Activated T-cell treated with anti-CD3 and anti-CD28 coated beads, Interleukin-2, amount 50 U/mL, for 72 hours (primary cell): ENCODE results near the gene C1RL. TPM values are rescaled to one million over a fixed set of nuclear protein-coding genes. Genes with fewer than 3 reads are reported as not detected.
A peak's percentile ranks its signal among the peaks of the same experiment; 100 is the strongest.

ENCODE experiments used
- ATAC-seq, 2 donors: fragments of 150-1000 bp; cut with Tn5 transposase; replicated peaks in 1 of 2; 2 replicates each; pipeline ENCODE4 v1.10.0; 2021; ENCODE audit warnings: moderate library complexity in 2 of 2, mild to moderate bottlenecking in 1 of 2
- DNase-seq, 2 donors: peaks; one replicate each; pipeline ENCODE4 v3.0.0; 2021 to 2022; ENCODE audit warnings: mixed read lengths in 1 of 2
- H3K27ac Mint-ChIP-seq: one replicate; pipeline ENCODE4 v1.8.0; 2022; ENCODE audit warnings: mild to moderate bottlenecking, moderate library complexity, mixed read lengths
- H3K27me3 Mint-ChIP-seq: one replicate; pipeline ENCODE4 v1.8.0; 2022; ENCODE audit warnings: low read depth, mixed read lengths
- H3K36me3 Mint-ChIP-seq, 2 donors: one replicate each; pipeline ENCODE4 v1.8.0; 2022; ENCODE audit warnings: mixed read lengths in 2 of 2, mild to moderate bottlenecking in 1 of 2; ENCODE audit not compliant: insufficient read depth in 2 of 2
- H3K4me1 Mint-ChIP-seq: one replicate; pipeline ENCODE4 v1.8.0; 2022; ENCODE audit warnings: low read depth, mixed read lengths
- H3K4me3 Mint-ChIP-seq, 2 donors: one replicate each; pipeline ENCODE4 v1.8.0; 2022; ENCODE audit warnings: mild to moderate bottlenecking in 2 of 2, mixed read lengths in 2 of 2, moderate library complexity in 2 of 2
- H3K9me3 Mint-ChIP-seq, 2 donors: one replicate each; pipeline ENCODE4 v1.8.0; 2022; ENCODE audit warnings: mixed read lengths in 2 of 2
- total RNA-seq, 2 donors: library from RNA; stranded (reverse); gene quantifications; one replicate each; pipeline ENCODE4 v1.2.3, GENCODE V29; 2022

C1RL gene
- total RNA-seq, 2 donors from 2014 or later, result 22.6 to 27.4 TPM

- Mint-ChIP-seq H3K27me3 (no peaks in the 10 kb centered on the region), H3K4me3 (peak overlapping the region; percentile 79 to 84), H3K9me3 (no peaks in the 10 kb centered on the region), H3K36me3 (no peaks in the 10 kb centered on the region), H3K27ac (no peak overlapping the region), H3K4me1 (peaks cover 7% of the 10 kb centered on the region)
- peak in 1 of 2 donors; percentile 6 for ATAC-seq
- DNase-seq, result no peak
These were observed 17.3 kb downstream of the C1RL start for GRCh38 chr12:7091660-7092228.

GRCh38 chr12:7091171-7091570 lies 17.8 kb downstream of the C1RL start:
- DNase-seq (no peak), ATAC-seq (no peak)
- no peaks in the 10 kb centered on the region for H3K36me3 Mint-ChIP-seq
- H3K9me3 Mint-ChIP-seq, result no peaks in the 10 kb centered on the region
- H3K4me3 Mint-ChIP-seq, result peak overlapping the region in 1 of 2 donors; percentile 7
- peaks cover 7% of the 10 kb centered on the region for H3K4me1 Mint-ChIP-seq
- H3K27ac Mint-ChIP-seq, result no peak overlapping the region
- no peaks in the 10 kb centered on the region for H3K27me3 Mint-ChIP-seq

- Mint-ChIP-seq H3K27me3 (no peaks in the 10 kb centered on the region), H3K27ac (no peak overlapping the region), H3K4me3 (no peak overlapping the region), H3K9me3 (no peaks in the 10 kb centered on the region), H3K36me3 (no peaks in the 10 kb centered on the region), H3K4me1 (peaks cover 7% of the 10 kb centered on the region)
- DNase-seq (no peak), ATAC-seq (no peak)
These were observed 18.6 kb downstream of the C1RL start for GRCh38 chr12:7090222-7090998.

GRCh38 chr12:7089196-7089871 lies 19.7 kb downstream of the C1RL start:
- H3K27me3 Mint-ChIP-seq, result no peaks in the 10 kb centered on the region
- no peaks in the 10 kb centered on the region for H3K36me3 Mint-ChIP-seq
- DNase-seq (no peak), ATAC-seq (no peak)
- no peak overlapping the region for H3K27ac Mint-ChIP-seq
- no peaks in the 10 kb centered on the region for H3K9me3 Mint-ChIP-seq
- H3K4me1 Mint-ChIP-seq, result peaks cover 7% of the 10 kb centered on the region
- H3K4me3 Mint-ChIP-seq, result no peak overlapping the region

- ATAC-seq (no peak), DNase-seq (no peak)
- peaks cover 4 to 5% of the 10 kb centered on the region in 2 donors for H3K36me3 Mint-ChIP-seq
- no peaks in the 10 kb centered on the region for H3K4me1 Mint-ChIP-seq
- peaks cover 5% of the 10 kb centered on the region in 2 donors for H3K9me3 Mint-ChIP-seq
- no peaks in the 10 kb centered on the region for H3K27me3 Mint-ChIP-seq
- no peak overlapping the region for H3K4me3 Mint-ChIP-seq
- no peak overlapping the region for H3K27ac Mint-ChIP-seq
These were observed 25.9 kb downstream of the C1RL start for GRCh38 chr12:7083125-7083524.

- no peak for ATAC-seq
These were observed 28.0 kb downstream of the C1RL start for GRCh38 chr12:7081037-7081436.

GRCh38 chr12:7079826-7080125 lies 29.2 kb downstream of the C1RL start:
- Mint-ChIP-seq H3K27ac (no peak overlapping the region), H3K9me3 (peaks cover 5% of the 10 kb centered on the region in 2 donors), H3K36me3 (peaks cover 4 to 5% of the 10 kb centered on the region in 2 donors), H3K4me1 (no peaks in the 10 kb centered on the region), H3K27me3 (no peaks in the 10 kb centered on the region), H3K4me3 (no peak overlapping the region)
- no peak for ATAC-seq
- DNase-seq, result no peak

More at GRCh38 chr12:7081037-7081436, 28.0 kb downstream of the C1RL start:
- Mint-ChIP-seq H3K9me3 (peaks cover 5% of the 10 kb centered on the region in 2 donors), H3K36me3 (peaks cover 4 to 5% of the 10 kb centered on the region in 2 donors), H3K27ac (no peak overlapping the region), H3K4me3 (no peak overlapping the region), H3K27me3 (no peaks in the 10 kb centered on the region), H3K4me1 (no peaks in the 10 kb centered on the region)
- DNase-seq, result no peak

- H3K4me3 Mint-ChIP-seq, result no peak overlapping the region
- DNase-seq (no peak), ATAC-seq (no peak)
- peaks cover 2 to 3% of the 10 kb centered on the region in 2 donors for H3K36me3 Mint-ChIP-seq
- H3K27me3 Mint-ChIP-seq, result no peaks in the 10 kb centered on the region
- peaks cover 2% of the 10 kb centered on the region in 2 donors for H3K9me3 Mint-ChIP-seq
- no peak overlapping the region for H3K27ac Mint-ChIP-seq
- H3K4me1 Mint-ChIP-seq, result no peaks in the 10 kb centered on the region
These were observed 30.9 kb downstream of the C1RL start for GRCh38 chr12:7078163-7078562.

- ATAC-seq, result no peak
- no peaks in the 10 kb centered on the region for H3K36me3 Mint-ChIP-seq
- DNase-seq, result no peak
- H3K27ac Mint-ChIP-seq, result no peak overlapping the region
- no peaks in the 10 kb centered on the region for H3K9me3 Mint-ChIP-seq
- no peak overlapping the region for H3K4me3 Mint-ChIP-seq
- H3K27me3 Mint-ChIP-seq, result no peaks in the 10 kb centered on the region
- no peaks in the 10 kb centered on the region for H3K4me1 Mint-ChIP-seq
These were observed 32.5 kb downstream of the C1RL start for GRCh38 chr12:7076493-7076892.

- no peaks in the 10 kb centered on the region for H3K4me1 Mint-ChIP-seq
- H3K9me3 Mint-ChIP-seq, result no peaks in the 10 kb centered on the region
- ATAC-seq, result no peak
- H3K4me3 Mint-ChIP-seq, result no peak overlapping the region
- no peaks in the 10 kb centered on the region for H3K36me3 Mint-ChIP-seq
- DNase-seq, result no peak
- no peaks in the 10 kb centered on the region for H3K27me3 Mint-ChIP-seq
- H3K27ac Mint-ChIP-seq, result no peak overlapping the region
These were observed 33.1 kb downstream of the C1RL start for GRCh38 chr12:7075939-7076338.

GRCh38 chr12:7075518-7075917 lies 33.5 kb downstream of the C1RL start:
- H3K27ac Mint-ChIP-seq, result no peak overlapping the region

GRCh38 chr12:7073946-7074345 lies 35.1 kb downstream of the C1RL start:
- DNase-seq, result no peak
- no peaks in the 10 kb centered on the region for H3K4me1 Mint-ChIP-seq
- ATAC-seq, result no peak
- H3K4me3 Mint-ChIP-seq, result no peak overlapping the region
- H3K27me3 Mint-ChIP-seq, result no peaks in the 10 kb centered on the region
- no peak overlapping the region for H3K27ac Mint-ChIP-seq
- no peaks in the 10 kb centered on the region for H3K9me3 Mint-ChIP-seq
- H3K36me3 Mint-ChIP-seq, result no peaks in the 10 kb centered on the region

More at GRCh38 chr12:7075518-7075917, 33.5 kb downstream of the C1RL start:
- H3K4me3 Mint-ChIP-seq, result no peak overlapping the region
- H3K36me3 Mint-ChIP-seq, result no peaks in the 10 kb centered on the region
- ATAC-seq (no peak), DNase-seq (no peak)
- no peaks in the 10 kb centered on the region for H3K9me3 Mint-ChIP-seq
- no peaks in the 10 kb centered on the region for H3K4me1 Mint-ChIP-seq
- H3K27me3 Mint-ChIP-seq, result no peaks in the 10 kb centered on the region

GRCh38 chr12:7072554-7072953 lies 36.5 kb downstream of the C1RL start:
- Mint-ChIP-seq H3K36me3 (no peaks in the 10 kb centered on the region), H3K27ac (no peak overlapping the region), H3K9me3 (no peaks in the 10 kb centered on the region), H3K4me1 (no peaks in the 10 kb centered on the region), H3K4me3 (no peak overlapping the region), H3K27me3 (no peaks in the 10 kb centered on the region)
- ATAC-seq (no peak), DNase-seq (no peak)
